Measurements from ENCODE around the gene ZSCAN12. TPM values are rescaled to one million over a fixed set of nuclear protein-coding genes. Genes with fewer than 3 reads are reported as not detected.

Gene ZSCAN12
- total and polyA plus RNA-seq, 2 experiments from 2014 or later, result 2.0 to 7.3 TPM

GRCh38 chr6:28347119-28347518 is 52.4 kb downstream of the ZSCAN12 start:
- Histone ChIP-seq H3K27ac (ENCODE audit: low read depth) (no peak overlapping the region), H3K4me1 (ENCODE audit: insufficient read depth) (peaks cover 10% of the 10 kb centered on the region), H3K27me3 (ENCODE audit: insufficient read depth) (no peaks in the 10 kb centered on the region), H3F3A (replicated peaks; ENCODE audit: low read depth) (no peaks in the 10 kb centered on the region), H3K9me2 (ENCODE audit: insufficient read depth) (no peaks in the 10 kb centered on the region), H3K4me2 (no peak overlapping the region), H3K36me3 (ENCODE audit: insufficient read depth) (no peaks in the 10 kb centered on the region), H2AFZ (no peak overlapping the region), H4K20me1 (replicated peaks; ENCODE audit: insufficient read depth) (peaks cover 8% of the 10 kb centered on the region; the same call in 1 of the 2 replicates), H3K4me3 (no peak overlapping the region), H3K79me2 (replicated peaks; ENCODE audit: insufficient read depth) (peaks cover 21% of the 10 kb centered on the region)
- no peaks in the 10 kb centered on the region for H3K9me3 Mint-ChIP-seq
- peaks cover 19% of the 10 kb centered on the region for H3K4me1 Mint-ChIP-seq
- no peak overlapping the region for H3K27ac Mint-ChIP-seq
- DNase-seq (ENCODE audit: low spot score), result peak; percentile 31
- ATAC-seq, result peak; percentile 10; the same call in 1 of the 3 replicates
- no peak for TF ChIP-seq NANOG (IDR thresholded peaks at IDR 0.05; ENCODE audit: borderline replicate concordance)
- TF ChIP-seq POLR2AphosphoS5 (IDR thresholded peaks at IDR 0.05; ENCODE audit: low read depth), result no peak
- H3K36me3 Mint-ChIP-seq (ENCODE audit: low read depth), result peaks cover 2% of the 10 kb centered on the region; the same call in 1 of the 3 replicates
- no peak overlapping the region for H3K4me3 Mint-ChIP-seq
- H3K27me3 Mint-ChIP-seq (ENCODE audit: insufficient read depth, low read depth, poor library complexity), result peaks cover 11% of the 10 kb centered on the region

DNA sequence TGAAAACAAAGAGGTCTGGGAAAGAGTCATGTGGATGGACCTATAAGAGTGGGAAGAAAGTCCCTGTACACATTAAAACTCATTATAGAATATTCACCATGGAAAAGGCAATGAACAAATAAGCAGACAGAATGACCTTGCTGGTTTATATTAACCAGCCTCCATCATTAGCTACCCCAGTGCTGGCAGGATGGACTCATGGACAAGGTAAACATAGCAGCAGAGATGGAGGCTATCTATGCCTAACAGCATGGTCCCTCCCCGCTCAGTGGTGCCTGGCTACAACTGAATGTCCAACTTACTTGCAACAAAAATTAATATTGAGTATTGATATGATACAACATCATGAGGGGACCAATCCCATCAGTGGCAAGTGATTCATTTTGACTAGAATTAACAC is 54.3 kb downstream of the ZSCAN12 start:
- Histone ChIP-seq H2AFZ (no peak overlapping the region), H3K9me2 (ENCODE audit: insufficient read depth) (no peaks in the 10 kb centered on the region), H3K79me2 (replicated peaks; ENCODE audit: insufficient read depth) (peaks cover 2% of the 10 kb centered on the region; the same call in 1 of the 2 replicates), H3F3A (replicated peaks; ENCODE audit: low read depth) (no peaks in the 10 kb centered on the region), H3K4me1 (ENCODE audit: insufficient read depth) (no peaks in the 10 kb centered on the region), H3K27ac (ENCODE audit: low read depth) (no peak overlapping the region), H3K4me2 (no peak overlapping the region), H3K36me3 (ENCODE audit: insufficient read depth) (no peaks in the 10 kb centered on the region), H3K27me3 (ENCODE audit: insufficient read depth) (no peaks in the 10 kb centered on the region), H3K4me3 (no peak overlapping the region), H4K20me1 (replicated peaks; ENCODE audit: insufficient read depth) (no peaks in the 10 kb centered on the region)
- H3K4me3 Mint-ChIP-seq, result no peak overlapping the region; the same call in 2 of the 3 replicates
- no peaks in the 10 kb centered on the region for H3K9me3 Mint-ChIP-seq
- H3K27ac Mint-ChIP-seq, result no peak overlapping the region
- TF ChIP-seq JUNB (IDR thresholded peaks at IDR 0.05; ENCODE audit: unreplicated experiment), result no peak
- TF ChIP-seq POLR2AphosphoS5 (IDR thresholded peaks at IDR 0.05; ENCODE audit: low read depth), result no peak
- no peaks in the 10 kb centered on the region for H3K36me3 Mint-ChIP-seq (ENCODE audit: low read depth)
- peaks cover 5% of the 10 kb centered on the region; the same call in 1 of the 3 replicates for H3K4me1 Mint-ChIP-seq
- peaks cover 9% of the 10 kb centered on the region for H3K27me3 Mint-ChIP-seq (ENCODE audit: insufficient read depth, low read depth, poor library complexity)
- DNase-seq (ENCODE audit: low spot score) (no peak), ATAC-seq (no peak)

- Histone ChIP-seq H3K79me2 (replicated peaks; ENCODE audit: insufficient read depth) (no peaks in the 10 kb centered on the region), H4K20me1 (replicated peaks; ENCODE audit: insufficient read depth) (no peaks in the 10 kb centered on the region), H3K4me1 (ENCODE audit: insufficient read depth) (no peaks in the 10 kb centered on the region), H3F3A (replicated peaks; ENCODE audit: low read depth) (no peaks in the 10 kb centered on the region), H2AFZ (no peak overlapping the region), H3K4me3 (no peak overlapping the region), H3K27ac (ENCODE audit: low read depth) (no peak overlapping the region), H3K36me3 (ENCODE audit: insufficient read depth) (no peaks in the 10 kb centered on the region), H3K9me2 (ENCODE audit: insufficient read depth) (no peaks in the 10 kb centered on the region), H3K27me3 (ENCODE audit: insufficient read depth) (no peaks in the 10 kb centered on the region), H3K4me2 (no peak overlapping the region)
- no peak overlapping the region for H3K4me3 Mint-ChIP-seq
- DNase-seq (ENCODE audit: low spot score) (no peak), ATAC-seq (no peak)
- peaks cover 5% of the 10 kb centered on the region for H3K27me3 Mint-ChIP-seq (ENCODE audit: insufficient read depth, low read depth, poor library complexity)
- H3K9me3 Mint-ChIP-seq, result no peaks in the 10 kb centered on the region
- peaks cover 4% of the 10 kb centered on the region; the same call in 1 of the 3 replicates for H3K4me1 Mint-ChIP-seq
- H3K36me3 Mint-ChIP-seq (ENCODE audit: low read depth), result no peaks in the 10 kb centered on the region
- H3K27ac Mint-ChIP-seq, result no peak overlapping the region
- TF ChIP-seq, protein P1, sequence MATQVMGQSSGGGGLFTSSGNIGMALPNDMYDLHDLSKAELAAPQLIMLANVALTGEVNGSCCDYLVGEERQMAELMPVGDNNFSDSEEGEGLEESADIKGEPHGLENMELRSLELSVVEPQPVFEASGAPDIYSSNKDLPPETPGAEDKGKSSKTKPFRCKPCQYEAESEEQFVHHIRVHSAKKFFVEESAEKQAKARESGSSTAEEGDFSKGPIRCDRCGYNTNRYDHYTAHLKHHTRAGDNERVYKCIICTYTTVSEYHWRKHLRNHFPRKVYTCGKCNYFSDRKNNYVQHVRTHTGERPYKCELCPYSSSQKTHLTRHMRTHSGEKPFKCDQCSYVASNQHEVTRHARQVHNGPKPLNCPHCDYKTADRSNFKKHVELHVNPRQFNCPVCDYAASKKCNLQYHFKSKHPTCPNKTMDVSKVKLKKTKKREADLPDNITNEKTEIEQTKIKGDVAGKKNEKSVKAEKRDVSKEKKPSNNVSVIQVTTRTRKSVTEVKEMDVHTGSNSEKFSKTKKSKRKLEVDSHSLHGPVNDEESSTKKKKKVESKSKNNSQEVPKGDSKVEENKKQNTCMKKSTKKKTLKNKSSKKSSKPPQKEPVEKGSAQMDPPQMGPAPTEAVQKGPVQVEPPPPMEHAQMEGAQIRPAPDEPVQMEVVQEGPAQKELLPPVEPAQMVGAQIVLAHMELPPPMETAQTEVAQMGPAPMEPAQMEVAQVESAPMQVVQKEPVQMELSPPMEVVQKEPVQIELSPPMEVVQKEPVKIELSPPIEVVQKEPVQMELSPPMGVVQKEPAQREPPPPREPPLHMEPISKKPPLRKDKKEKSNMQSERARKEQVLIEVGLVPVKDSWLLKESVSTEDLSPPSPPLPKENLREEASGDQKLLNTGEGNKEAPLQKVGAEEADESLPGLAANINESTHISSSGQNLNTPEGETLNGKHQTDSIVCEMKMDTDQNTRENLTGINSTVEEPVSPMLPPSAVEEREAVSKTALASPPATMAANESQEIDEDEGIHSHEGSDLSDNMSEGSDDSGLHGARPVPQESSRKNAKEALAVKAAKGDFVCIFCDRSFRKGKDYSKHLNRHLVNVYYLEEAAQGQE (IDR thresholded peaks at IDR 0.05; ENCODE audit: unreplicated experiment), result no peak
- TF ChIP-seq POLR2AphosphoS5 (IDR thresholded peaks at IDR 0.05; ENCODE audit: low read depth) (no peak), EZH2 (IDR thresholded peaks at IDR 0.05; ENCODE audit: low read depth, unreplicated experiment) (no peak), ZNF114 (CRISPR knock-in tag; IDR thresholded peaks at IDR 0.05) (no peak), ETS1 (IDR thresholded peaks at IDR 0.05) (no peak), NANOG (IDR thresholded peaks at IDR 0.05; ENCODE audit: borderline replicate concordance) (no peak), STAT1 (IDR thresholded peaks at IDR 0.05; ENCODE audit: unreplicated experiment) (no peak), JUNB (IDR thresholded peaks at IDR 0.05; ENCODE audit: unreplicated experiment) (no peak), EZH2phosphoT487 (IDR thresholded peaks at IDR 0.05; ENCODE audit: unreplicated experiment) (no peak)
- TF ChIP-seq, protein P2, sequence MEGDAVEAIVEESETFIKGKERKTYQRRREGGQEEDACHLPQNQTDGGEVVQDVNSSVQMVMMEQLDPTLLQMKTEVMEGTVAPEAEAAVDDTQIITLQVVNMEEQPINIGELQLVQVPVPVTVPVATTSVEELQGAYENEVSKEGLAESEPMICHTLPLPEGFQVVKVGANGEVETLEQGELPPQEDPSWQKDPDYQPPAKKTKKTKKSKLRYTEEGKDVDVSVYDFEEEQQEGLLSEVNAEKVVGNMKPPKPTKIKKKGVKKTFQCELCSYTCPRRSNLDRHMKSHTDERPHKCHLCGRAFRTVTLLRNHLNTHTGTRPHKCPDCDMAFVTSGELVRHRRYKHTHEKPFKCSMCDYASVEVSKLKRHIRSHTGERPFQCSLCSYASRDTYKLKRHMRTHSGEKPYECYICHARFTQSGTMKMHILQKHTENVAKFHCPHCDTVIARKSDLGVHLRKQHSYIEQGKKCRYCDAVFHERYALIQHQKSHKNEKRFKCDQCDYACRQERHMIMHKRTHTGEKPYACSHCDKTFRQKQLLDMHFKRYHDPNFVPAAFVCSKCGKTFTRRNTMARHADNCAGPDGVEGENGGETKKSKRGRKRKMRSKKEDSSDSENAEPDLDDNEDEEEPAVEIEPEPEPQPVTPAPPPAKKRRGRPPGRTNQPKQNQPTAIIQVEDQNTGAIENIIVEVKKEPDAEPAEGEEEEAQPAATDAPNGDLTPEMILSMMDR (conservative IDR thresholded peaks at IDR 0.05; ENCODE audit: low read depth in 2 of 2), result no peak
These were observed 55.5 kb downstream of the ZSCAN12 start for GRCh38 chr6:28343898-28344677.

Measured in GM23338 (cell line).